Thoracic aorta (tissue), 2 donors: ENCODE measurements around the gene MLN. TPM values are rescaled to one million over a fixed set of nuclear protein-coding genes. Genes with fewer than 3 reads are reported as not detected.

Experiments used
- ATAC-seq: fragments of 150-250 bp; one replicate; pipeline ENCODE4 v1.8.0; 2017; ENCODE audit warnings: low read depth; ENCODE audit not compliant: insufficient number of reproducible peaks, low FRiP score
- DNase-seq: peaks from one replicate; pipeline ENCODE4 v3.0.0-alpha.2; 2020; ENCODE audit warnings: low spot score
- H3K27ac ChIP-seq, 2 donors: fragments of 200-600 bp; sonication (generic); 1 replicate in 1 of 2; 2 replicates in 1 of 2; pipeline ENCODE4 v1.5.1; 2016; ENCODE audit warnings: mild to moderate bottlenecking in 2 of 2, moderate library complexity in 2 of 2
- H3K27me3 ChIP-seq: fragments of 200-600 bp; sonication (generic); replicated peaks from 2 replicates; pipeline ENCODE4 v1.6.0; 2016; ENCODE audit warnings: mild to moderate bottlenecking; ENCODE audit not compliant: insufficient read depth
- H3K36me3 ChIP-seq: fragments of 200-600 bp; sonication (generic); one replicate; pipeline ENCODE4 v1.5.1; 2016
- H3K4me1 ChIP-seq, 2 donors: fragments of 200-600 bp; sonication (generic); 1 replicate in 1 of 2; 2 replicates in 1 of 2; pipeline versions ENCODE4 v1.5.1 to v1.6.0; 2016; ENCODE audit warnings: low read depth in 2 of 2, mild to moderate bottlenecking in 1 of 2; ENCODE audit not compliant: control insufficient read depth in 1 of 2
- H3K4me3 ChIP-seq: fragments of 200-600 bp; sonication (generic); 2 replicates; pipeline ENCODE4 v1.5.1; 2016; ENCODE audit warnings: mild to moderate bottlenecking
- H3K9me3 ChIP-seq: fragments of 200-600 bp; sonication (generic); 2 replicates; pipeline ENCODE4 v1.5.1; 2016
- CTCF ChIP-seq: fragments of 200-600 bp; sonication (generic); IDR thresholded peaks from one replicate; pipeline ENCODE4 v1.5.1; 2019; ENCODE audit warnings: antibody characterized with exemption
- total RNA-seq, 2 donors: library from RNA; depleted of rRNA; stranded (reverse); fragments of >200 nt; gene quantifications; one replicate each; pipeline versions ENCODE4 v1.1.0 to v1.2.3, GENCODE V29; 2016

The MLN gene
- total RNA-seq, 2 donors from 2014 or later = not detected

- DNase-seq = no peak
- Histone ChIP-seq H3K36me3 (no peaks in the 10 kb centered on the region), H3K27ac (no peak overlapping the region), H3K4me1 (no peaks in the 10 kb centered on the region), H3K27me3 (no peaks in the 10 kb centered on the region), H3K9me3 (no peaks in the 10 kb centered on the region), H3K4me3 (no peak overlapping the region)
- no peak for ATAC-seq
- no peak for TF ChIP-seq CTCF
Measured at GRCh38 chr6:33756211-33756954, 47.4 kb downstream of the MLN start.

GRCh38 chr6:33755070-33755869, 48.5 kb downstream of the MLN start:
- no peaks in the 10 kb centered on the region for H3K9me3 ChIP-seq
- ATAC-seq (no peak), DNase-seq (no peak)
- H3K27ac ChIP-seq = no peak overlapping the region
- no peak for TF ChIP-seq CTCF
- no peak overlapping the region for H3K4me3 ChIP-seq
- no peaks in the 10 kb centered on the region for H3K27me3 ChIP-seq
- H3K4me1 ChIP-seq = no peaks in the 10 kb centered on the region
- no peaks in the 10 kb centered on the region for H3K36me3 ChIP-seq

GRCh38 chr6:33754222-33754621, 49.6 kb downstream of the MLN start:
- no peak for DNase-seq
- no peaks in the 10 kb centered on the region for H3K9me3 ChIP-seq
- no peak for TF ChIP-seq CTCF
- H3K4me3 ChIP-seq = no peak overlapping the region
- H3K27me3 ChIP-seq = no peaks in the 10 kb centered on the region
- H3K4me1 ChIP-seq = no peaks in the 10 kb centered on the region
- H3K36me3 ChIP-seq = no peaks in the 10 kb centered on the region
- ATAC-seq = no peak
- H3K27ac ChIP-seq = no peak overlapping the region

- no peak for TF ChIP-seq CTCF
- Histone ChIP-seq H3K36me3 (no peaks in the 10 kb centered on the region), H3K9me3 (no peaks in the 10 kb centered on the region), H3K4me1 (no peaks in the 10 kb centered on the region), H3K4me3 (no peak overlapping the region), H3K27me3 (no peaks in the 10 kb centered on the region), H3K27ac (no peak overlapping the region)
- no peak for DNase-seq
- no peak for ATAC-seq
Measured at GRCh38 chr6:33752646-33753015, 51.2 kb downstream of the MLN start.

- DNase-seq (no peak), ATAC-seq (no peak)
- Histone ChIP-seq H3K27ac (no peak overlapping the region), H3K9me3 (no peaks in the 10 kb centered on the region), H3K27me3 (no peaks in the 10 kb centered on the region), H3K4me1 (no peaks in the 10 kb centered on the region), H3K36me3 (no peaks in the 10 kb centered on the region), H3K4me3 (no peak overlapping the region)
- no peak for TF ChIP-seq CTCF
Measured at GRCh38 chr6:33751771-33752645, 51.8 kb downstream of the MLN start.
